Neuronal stem cell (in vitro differentiated cells): ENCODE measurements around the gene THSD7A.

Experiments used
- DNase-seq: peaks from one replicate; pipeline ENCODE4 v3.0.0-alpha.2; 2013; ENCODE audit warnings: low spot score
- H2AFZ ChIP-seq: one replicate; pipeline ENCODE4 v1.6.1; 2013; ENCODE audit warnings: mild to moderate bottlenecking, low read length, inconsistent platforms
- H2AK5ac ChIP-seq: 2 replicates; pipeline ENCODE4 v1.6.1; 2013; ENCODE audit warnings: low read depth, mild to moderate bottlenecking, inconsistent platforms, low read length, moderate library complexity, mixed read lengths
- H2BK120ac ChIP-seq: 2 replicates; pipeline ENCODE4 v1.6.1; 2013; ENCODE audit warnings: low read depth, mild to moderate bottlenecking, inconsistent platforms, low read length, moderate library complexity, mixed read lengths
- H2BK12ac ChIP-seq: one replicate; pipeline ENCODE4 v1.6.1; 2013; ENCODE audit warnings: low read length, inconsistent platforms
- H2BK15ac ChIP-seq: 2 replicates; pipeline ENCODE4 v1.6.1; 2013; ENCODE audit warnings: mild to moderate bottlenecking, low read length, inconsistent platforms, mixed read lengths
- H2BK5ac ChIP-seq: one replicate; pipeline ENCODE4 v1.6.1; 2013; ENCODE audit warnings: inconsistent platforms, mild to moderate bottlenecking, low read length, moderate library complexity
- H3K14ac ChIP-seq: one replicate; pipeline ENCODE4 v1.6.1; 2013; ENCODE audit warnings: low read length, inconsistent platforms
- H3K18ac ChIP-seq: 2 replicates; pipeline ENCODE4 v1.6.1; 2013; ENCODE audit warnings: low read length, inconsistent platforms
- H3K23ac ChIP-seq: 2 replicates; pipeline ENCODE4 v1.6.1; 2013; ENCODE audit warnings: low read depth, mild to moderate bottlenecking, mixed read lengths, low read length, inconsistent platforms; ENCODE audit not compliant: poor library complexity
- H3K27ac ChIP-seq: replicated peaks from 3 replicates; pipeline ENCODE4 v1.5.1; 2013; ENCODE audit warnings: low read length, inconsistent platforms
- H3K27me3 ChIP-seq, 3 experiments: 2 replicates each; pipeline ENCODE4 v1.6.1; 2013; ENCODE audit warnings: low read length in 3 of 3, mild to moderate bottlenecking in 2 of 3, inconsistent platforms in 1 of 3, low read depth in 1 of 3, mixed read lengths in 1 of 3, moderate library complexity in 1 of 3; ENCODE audit not compliant: control insufficient read depth in 3 of 3, insufficient read depth in 3 of 3
- H3K36me3 ChIP-seq, 2 donors: replicated peaks in 1 of 2; 2 replicates each; pipeline ENCODE4 v1.6.1; 2013; ENCODE audit warnings: low read length in 2 of 2; ENCODE audit not compliant: control insufficient read depth in 2 of 2, insufficient read depth in 2 of 2
- H3K4ac ChIP-seq: 2 replicates; pipeline ENCODE4 v1.6.1; 2013; ENCODE audit warnings: inconsistent platforms, mild to moderate bottlenecking, low read length, moderate library complexity
- H3K4me1 ChIP-seq, 2 donors: 1 replicate in 1 of 2; 2 replicates in 1 of 2; pipeline ENCODE4 v1.6.1; 2013; ENCODE audit warnings: low read length in 2 of 2, low read depth in 1 of 2; ENCODE audit not compliant: control insufficient read depth in 2 of 2, insufficient read depth in 1 of 2
- H3K4me2 ChIP-seq: one replicate; pipeline ENCODE4 v1.6.1; 2013; ENCODE audit warnings: mild to moderate bottlenecking, low read length, inconsistent platforms; ENCODE audit not compliant: insufficient read depth, poor library complexity, severe bottlenecking
- H3K4me3 ChIP-seq, 2 donors: 2 replicates each; pipeline ENCODE4 v1.5.1; 2013; ENCODE audit warnings: low read length in 2 of 2, mild to moderate bottlenecking in 2 of 2, inconsistent platforms in 1 of 2, moderate library complexity in 1 of 2
- H3K79me1 ChIP-seq: one replicate; pipeline ENCODE4 v1.6.1; 2013; ENCODE audit warnings: low read depth, mild to moderate bottlenecking, inconsistent platforms, low read length, moderate library complexity
- H3K9ac ChIP-seq: one replicate; pipeline ENCODE4 v1.6.1; 2013; ENCODE audit warnings: mild to moderate bottlenecking, low read depth, low read length, inconsistent platforms; ENCODE audit not compliant: poor library complexity
- H3K9me3 ChIP-seq, 2 donors: replicated peaks in 1 of 2; 2 replicates each; pipeline versions ENCODE3 to v1.6.1; 2013; ENCODE audit warnings: low read length in 2 of 2, mild to moderate bottlenecking in 2 of 2, inconsistent platforms in 1 of 2, low read depth in 1 of 2, mixed read lengths in 1 of 2, moderate library complexity in 1 of 2; ENCODE audit not compliant: control insufficient read depth in 2 of 2, insufficient read depth in 1 of 2
- H4K8ac ChIP-seq: one replicate; pipeline ENCODE4 v1.6.1; 2013; ENCODE audit warnings: low read depth, mild to moderate bottlenecking, inconsistent platforms, low read length, moderate library complexity
- H4K91ac ChIP-seq: one replicate; pipeline ENCODE4 v1.6.1; 2013; ENCODE audit warnings: low read length, low read depth, mild to moderate bottlenecking, inconsistent platforms; ENCODE audit not compliant: poor library complexity
- WGBS, 2 donors: extraction: QIAGEN DNeasy Blood & Tissue Kit; methylation state at CpG; one replicate each; pipeline ENCODE4 v1.1.7; 2013; ENCODE audit warnings: missing lambda C conversion rate in 2 of 2, mixed read lengths in 1 of 2; ENCODE audit not compliant: insufficient read length in 2 of 2, insufficient replicate concordance in 1 of 2; ENCODE audit errors: extremely low coverage in 2 of 2; 5-methylcytosine and 5-hydroxymethylcytosine counted together

The THSD7A gene

DNA sequence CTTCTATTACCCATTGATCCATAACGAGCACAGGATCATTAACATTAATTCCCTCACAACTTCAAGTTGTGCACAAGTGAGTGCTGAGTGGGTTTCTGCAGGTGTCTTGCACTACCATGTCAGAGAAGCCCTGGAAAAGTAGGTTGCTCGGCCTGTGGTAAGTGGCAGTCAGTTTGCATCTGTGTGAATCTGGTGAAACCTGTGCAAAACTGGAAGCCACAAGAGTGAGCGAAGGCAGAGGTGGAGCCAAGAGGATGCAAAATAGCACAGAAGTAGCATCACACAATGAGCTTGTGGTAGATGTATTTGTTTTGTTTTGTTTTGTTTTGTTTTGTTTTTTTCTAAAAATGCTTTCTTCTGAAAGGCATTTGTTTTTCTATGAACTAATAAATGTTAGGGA, 181.5 kb downstream of the THSD7A start:
- Histone ChIP-seq H2BK120ac (no peak overlapping the region), H2AK5ac (no peak overlapping the region), H2BK12ac (no peak overlapping the region), H2AFZ (no peak overlapping the region), H3K9me3 (no peaks in the 10 kb centered on the region), H3K9ac (no peak overlapping the region), H3K4me3 (no peak overlapping the region), H2BK15ac (no peak overlapping the region), H3K4me2 (no peak overlapping the region), H3K4me1 (no peaks in the 10 kb centered on the region), H2BK5ac (no peak overlapping the region), H3K4ac (no peak overlapping the region), H4K91ac (no peak overlapping the region), H3K27ac (no peak overlapping the region), H3K18ac (no peak overlapping the region), H3K36me3 (no peaks in the 10 kb centered on the region), H3K23ac (no peak overlapping the region), H4K8ac (no peak overlapping the region), H3K79me1 (no peaks in the 10 kb centered on the region), H3K14ac (no peak overlapping the region), H3K27me3 (no peaks in the 10 kb centered on the region)
- DNase-seq = no peak
- no CpG with 5 or more reads among the region's 3 CpGs for WGBS, 2 donors

DNA sequence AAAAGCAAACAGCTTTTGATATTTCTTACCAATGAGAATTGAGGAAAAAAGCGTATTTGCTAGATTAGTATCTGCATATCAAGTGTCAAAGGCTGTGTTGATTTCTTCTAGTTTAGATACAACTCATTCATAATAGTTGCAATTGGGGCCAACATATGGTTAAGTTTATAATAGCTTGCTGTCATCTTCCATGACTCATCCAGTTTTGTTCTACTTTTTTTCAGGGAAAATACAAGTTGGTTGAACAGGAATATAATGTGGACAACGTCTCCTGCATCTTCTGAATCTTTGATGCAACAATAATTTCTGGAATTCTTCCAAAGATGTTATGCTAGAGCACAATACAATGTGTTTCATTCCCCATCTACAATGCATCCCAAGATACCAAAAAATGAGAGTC, 182.0 kb downstream of the THSD7A start:
- Histone ChIP-seq H3K4me2 (no peak overlapping the region), H3K9me3 (no peaks in the 10 kb centered on the region), H3K4ac (no peak overlapping the region), H3K9ac (no peak overlapping the region), H3K27ac (no peak overlapping the region), H3K4me1 (no peaks in the 10 kb centered on the region), H4K91ac (no peak overlapping the region), H2BK120ac (no peak overlapping the region), H3K27me3 (no peaks in the 10 kb centered on the region), H3K4me3 (no peak overlapping the region), H3K36me3 (no peaks in the 10 kb centered on the region), H4K8ac (no peak overlapping the region), H3K14ac (no peak overlapping the region), H2BK15ac (no peak overlapping the region), H2AFZ (no peak overlapping the region), H2AK5ac (no peak overlapping the region), H2BK5ac (no peak overlapping the region), H3K79me1 (no peaks in the 10 kb centered on the region), H3K18ac (no peak overlapping the region), H3K23ac (no peak overlapping the region), H2BK12ac (no peak overlapping the region)
- no CpG with 5 or more reads among the region's 2 CpGs for WGBS, 2 donors
- DNase-seq = no peak

- H3K23ac ChIP-seq = no peak overlapping the region
- H2AK5ac ChIP-seq = no peak overlapping the region
- no peak overlapping the region for H3K27ac ChIP-seq
- H3K9ac ChIP-seq = no peak overlapping the region
- no peak overlapping the region for H3K4me3 ChIP-seq
- no peak overlapping the region for H3K14ac ChIP-seq
- H2BK15ac ChIP-seq = no peak overlapping the region
- no peaks in the 10 kb centered on the region for H3K9me3 ChIP-seq
- DNase-seq = no peak
- no peaks in the 10 kb centered on the region for H3K4me1 ChIP-seq
- H3K27me3 ChIP-seq = no peaks in the 10 kb centered on the region
- H3K4ac ChIP-seq = no peak overlapping the region
- no peaks in the 10 kb centered on the region for H3K79me1 ChIP-seq
- no peak overlapping the region for H3K4me2 ChIP-seq
- no peak overlapping the region for H3K18ac ChIP-seq
- no peak overlapping the region for H2AFZ ChIP-seq
- no peak overlapping the region for H2BK12ac ChIP-seq
- H2BK5ac ChIP-seq = no peak overlapping the region
- no peak overlapping the region for H4K8ac ChIP-seq
- no peak overlapping the region for H2BK120ac ChIP-seq
- H3K36me3 ChIP-seq = no peaks in the 10 kb centered on the region
- no peak overlapping the region for H4K91ac ChIP-seq
Measured at GRCh38 chr7:11648980-11649379, 183.0 kb downstream of the THSD7A start.

DNA sequence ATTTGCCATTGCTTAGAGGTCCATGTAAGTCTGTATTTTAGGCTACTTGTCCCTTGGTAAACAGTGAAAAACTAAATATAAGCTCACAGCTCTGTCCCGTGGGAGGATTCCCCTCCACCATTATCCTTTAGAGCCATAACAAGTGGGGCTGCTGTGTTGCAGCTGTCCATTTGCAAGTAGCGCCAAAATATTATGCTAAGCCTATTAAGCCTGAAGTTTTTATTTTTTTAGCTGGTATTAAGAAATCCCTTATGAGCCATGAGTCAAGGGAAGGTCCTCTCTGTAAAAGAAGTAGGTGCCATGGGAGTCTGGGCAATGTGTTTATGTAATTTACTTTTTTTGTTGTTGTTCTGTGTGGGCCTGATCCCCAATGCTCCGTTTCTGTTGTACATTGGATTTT, 183.9 kb downstream of the THSD7A start:
- H3K27ac ChIP-seq = no peak overlapping the region

More for the DNA sequence above, 183.9 kb downstream of the THSD7A start:
- Histone ChIP-seq H3K36me3 (no peaks in the 10 kb centered on the region), H2BK5ac (no peak overlapping the region), H4K91ac (no peak overlapping the region), H2AFZ (no peak overlapping the region), H3K79me1 (no peaks in the 10 kb centered on the region), H2BK15ac (no peak overlapping the region), H2BK120ac (no peak overlapping the region), H3K9ac (no peak overlapping the region), H3K27me3 (no peaks in the 10 kb centered on the region), H3K4me3 (no peak overlapping the region), H3K14ac (no peak overlapping the region), H2BK12ac (no peak overlapping the region), H3K4me2 (no peak overlapping the region), H4K8ac (no peak overlapping the region), H3K18ac (no peak overlapping the region), H3K4me1 (no peaks in the 10 kb centered on the region), H3K4ac (no peak overlapping the region), H2AK5ac (no peak overlapping the region), H3K9me3 (no peaks in the 10 kb centered on the region), H3K23ac (no peak overlapping the region)
- DNase-seq = no peak
- no CpG with 5 or more reads among the region's 3 CpGs for WGBS, 2 donors
